Measurements from ENCODE around the gene F9.

F9 gene

DNA sequence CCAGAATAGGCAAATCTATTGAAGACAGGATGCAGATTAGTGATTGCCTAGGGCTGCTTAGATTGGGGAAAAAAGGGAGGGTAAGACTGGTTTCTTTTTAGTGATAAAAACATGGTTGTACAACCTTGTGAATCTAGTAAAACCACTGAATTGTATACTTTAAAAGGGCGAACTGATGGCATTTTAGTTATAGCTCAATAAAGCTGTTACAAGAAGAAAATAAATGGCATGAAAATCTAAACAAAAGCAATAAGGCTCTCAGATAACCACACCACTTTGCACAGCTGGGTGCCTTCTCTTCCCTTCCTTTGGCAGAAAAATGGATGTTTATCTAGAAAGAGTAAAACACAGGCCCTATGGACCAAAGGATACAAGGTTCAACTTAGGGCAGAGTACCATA, 69.6 kb downstream of the F9 start:
- no peak for DNase-seq (ENCODE audit: low spot score)
